Epithelial cell of esophagus (primary cell): ENCODE measurements around the gene SORCS2.

Experiments used
- DNase-seq: peaks from one replicate; pipeline ENCODE4 v3.0.0; 2010; ENCODE audit warnings: low read depth
- H3K4me3 ChIP-seq: 2 replicates; pipeline ENCODE4 v1.5.1; 2011; ENCODE audit warnings: mild to moderate bottlenecking, low read length, control low read depth
- CTCF ChIP-seq: IDR thresholded peaks from 2 replicates; pipeline ENCODE4 v1.5.1; 2011; ENCODE audit warnings: low read depth, mild to moderate bottlenecking, low read length, control low read depth, inconsistent platforms; ENCODE audit not compliant: insufficient read depth; ENCODE audit errors: missing control alignments

Gene SORCS2

GRCh38 chr4:7622371-7622770 lies 430.0 kb downstream of the SORCS2 start:
- H3K4me3 ChIP-seq: no peak overlapping the region
- no peak for TF ChIP-seq CTCF
- DNase-seq: no peak

- DNase-seq: no peak
- no peak overlapping the region for H3K4me3 ChIP-seq
- no peak for TF ChIP-seq CTCF
Measured at GRCh38 chr4:7623468-7623867, 431.1 kb downstream of the SORCS2 start.

GRCh38 chr4:7624396-7624980 lies 432.1 kb downstream of the SORCS2 start:
- H3K4me3 ChIP-seq: no peak overlapping the region
- no peak for TF ChIP-seq CTCF
- DNase-seq: no peak

GRCh38 chr4:7625071-7625470 lies 432.7 kb downstream of the SORCS2 start:
- DNase-seq: no peak

GRCh38 chr4:7626531-7626930 lies 434.2 kb downstream of the SORCS2 start:
- DNase-seq: no peak
- TF ChIP-seq CTCF: no peak
- H3K4me3 ChIP-seq: no peak overlapping the region

More at GRCh38 chr4:7625071-7625470, 432.7 kb downstream of the SORCS2 start:
- no peak overlapping the region for H3K4me3 ChIP-seq
- TF ChIP-seq CTCF: no peak

- TF ChIP-seq CTCF: no peak
- H3K4me3 ChIP-seq: no peak overlapping the region
- DNase-seq: no peak
Measured at GRCh38 chr4:7627251-7628250, 435.2 kb downstream of the SORCS2 start.
